Measurements from ENCODE around the gene THRB.
"Not testable (repeated sequence)": the region's sequence is repeated elsewhere in the genome, so short reads cannot be mapped to it uniquely, and the experiment has no call there.

The THRB gene

DNA sequence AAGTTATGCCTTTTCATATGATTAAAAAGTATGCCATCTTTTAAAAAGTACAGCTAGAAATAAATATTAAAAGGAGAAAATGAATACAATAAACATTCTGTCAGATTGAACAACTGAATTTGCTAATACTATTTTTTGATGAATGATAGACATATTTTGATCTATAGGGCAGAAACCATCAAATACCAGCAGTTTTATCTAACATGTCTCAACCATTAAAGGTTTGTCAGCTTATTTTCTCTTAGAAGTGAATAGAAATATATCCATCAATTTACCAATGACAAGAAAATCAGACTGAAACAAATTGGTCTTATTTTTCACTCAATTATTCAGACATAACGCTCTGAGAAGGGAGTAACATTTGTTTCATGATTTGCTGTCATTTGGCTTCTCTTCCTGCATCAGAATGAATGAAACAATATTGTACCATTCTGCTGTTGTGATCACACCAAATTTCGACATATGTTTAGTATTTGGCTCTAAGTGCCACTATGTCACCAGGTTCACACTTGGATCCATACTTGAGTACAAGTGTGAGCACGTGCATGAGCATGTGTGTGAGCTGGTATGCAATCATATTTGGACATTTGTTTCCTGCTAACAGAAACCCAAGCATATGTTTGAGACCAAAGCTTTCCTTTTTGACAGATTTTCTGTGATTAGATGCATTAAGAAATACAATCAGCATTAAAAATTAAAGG, 86.5 kb downstream of the THRB start:
- in situ Hi-C loops (cut with MboI; ENCODE audit: low sequenced_read_pairs) = no loop called here

DNA sequence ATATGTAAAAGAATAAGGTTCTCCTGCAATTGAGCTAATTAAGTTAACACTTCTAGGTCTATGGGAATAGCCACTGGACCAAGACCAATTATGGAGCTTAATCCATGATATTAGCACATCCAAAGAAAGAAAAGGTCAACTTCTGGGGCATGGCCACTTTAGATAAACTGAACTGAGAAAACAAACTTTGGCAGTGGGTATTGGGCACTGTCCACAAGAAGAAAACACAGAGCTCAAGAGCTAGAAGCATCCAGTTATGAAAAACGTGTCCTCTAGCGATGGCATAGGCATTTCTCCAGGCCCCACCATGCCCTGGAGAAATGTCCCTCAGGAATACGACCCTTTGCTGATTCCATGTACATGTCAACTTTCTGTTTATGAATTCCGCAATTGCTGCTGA, 87.8 kb downstream of the THRB start:
- in situ Hi-C loops (cut with MboI; ENCODE audit: low sequenced_read_pairs) = no loop called here

GRCh38 chr3:24405057-24405456, 89.6 kb downstream of the THRB start:
- in situ Hi-C loops (cut with MboI; ENCODE audit: low sequenced_read_pairs) = no loop called here

DNA sequence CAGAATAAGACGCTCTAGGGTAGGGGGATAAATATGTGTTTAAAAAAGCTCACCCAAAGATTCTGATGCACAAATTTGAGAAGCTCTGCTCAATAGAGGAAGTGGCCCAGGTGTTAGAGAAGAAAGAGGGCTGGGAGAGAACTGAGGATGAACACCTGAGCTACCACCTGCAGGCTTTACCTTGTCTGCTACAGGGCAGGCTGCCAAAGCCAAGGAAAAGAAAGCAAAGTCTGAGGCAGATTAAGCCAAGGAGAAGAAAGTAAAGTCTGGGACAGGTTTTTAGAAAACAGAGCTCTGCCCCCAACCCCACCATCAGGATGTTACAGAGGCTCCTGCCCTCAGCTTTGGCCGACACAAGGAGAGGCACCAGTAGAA, 92.9 kb downstream of the THRB start:
- in situ Hi-C loops (cut with MboI; ENCODE audit: low sequenced_read_pairs) = no loop called here

DNA sequence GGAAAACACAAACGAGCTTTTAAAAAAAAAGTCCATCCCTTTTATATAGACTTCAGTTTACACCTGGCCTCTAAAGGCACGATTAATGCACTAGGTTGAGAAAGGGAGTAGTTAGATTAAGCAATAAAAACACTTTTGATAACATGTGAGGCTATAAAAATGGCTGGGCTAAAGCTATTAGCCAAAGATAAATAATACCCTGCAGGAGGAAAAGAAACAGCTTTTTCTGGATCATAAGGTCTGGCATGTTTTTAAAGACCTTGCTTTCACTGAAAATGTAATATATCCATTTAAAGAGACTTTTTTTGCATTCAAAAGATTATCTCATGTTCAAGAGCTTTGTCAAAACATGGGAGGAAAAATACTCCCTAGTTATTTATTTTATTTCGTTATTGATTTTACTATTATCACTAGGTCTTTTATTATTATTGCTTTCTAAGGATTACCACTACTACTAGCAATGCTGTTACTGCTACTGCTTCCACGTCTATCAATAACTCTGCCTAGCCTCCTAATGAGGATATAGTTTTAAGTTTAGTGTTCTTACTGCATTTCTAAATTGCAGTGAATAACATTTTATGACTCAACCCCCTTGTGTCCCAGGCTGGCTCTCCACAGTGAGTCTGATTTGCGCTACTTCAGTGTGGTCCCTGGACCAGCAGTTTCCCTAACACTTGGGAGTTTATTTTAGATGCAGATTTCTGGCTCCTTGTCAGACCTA, 93.4 kb downstream of the THRB start:
- in situ Hi-C loops (cut with MboI; ENCODE audit: low sequenced_read_pairs) = no loop called here

- in situ Hi-C loops (cut with MboI; ENCODE audit: low sequenced_read_pairs) = no loop called here
Measured at GRCh38 chr3:24400450-24400849, 94.2 kb downstream of the THRB start.

DNA sequence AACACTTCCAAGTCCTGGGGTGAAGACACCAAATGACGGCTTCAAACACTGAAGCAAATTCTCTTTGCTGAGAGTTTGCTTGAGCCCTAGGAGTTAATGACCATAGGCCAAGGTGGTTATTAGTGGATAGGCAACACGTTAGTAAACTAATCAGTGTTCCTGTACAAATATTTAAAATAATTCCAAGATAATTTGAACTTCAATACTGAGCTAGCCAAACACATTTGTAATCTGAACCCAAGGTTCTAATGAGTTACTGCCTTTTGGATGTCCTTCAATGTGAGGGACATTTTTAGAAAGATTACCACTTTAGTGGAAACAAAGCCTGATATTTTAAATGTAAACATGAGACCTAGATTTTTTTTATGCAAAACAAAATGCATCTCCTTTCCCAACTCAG, 94.6 kb downstream of the THRB start:
- in situ Hi-C loops (cut with MboI; ENCODE audit: low sequenced_read_pairs) = no loop called here

GRCh38 chr3:24399614-24400013, 95.0 kb downstream of the THRB start:
- in situ Hi-C loops (cut with MboI; ENCODE audit: low sequenced_read_pairs) = no loop called here

DNA sequence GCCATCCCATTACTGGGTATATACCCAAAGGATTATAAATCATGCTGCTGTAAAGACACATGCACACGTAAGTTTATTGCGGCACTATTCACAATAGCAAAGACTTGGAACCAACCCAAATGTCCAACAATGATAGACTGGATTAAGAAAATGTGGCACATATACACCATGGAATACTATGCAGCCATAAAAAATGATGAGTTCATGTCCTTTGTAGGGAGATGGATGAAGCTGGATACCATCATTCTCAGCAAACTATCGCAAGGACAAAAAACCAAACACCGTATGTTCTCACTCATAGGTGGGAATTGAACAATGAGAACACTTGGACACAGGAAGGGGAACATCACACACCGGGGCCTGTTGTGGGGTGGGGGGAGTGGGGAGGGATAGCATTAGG, 95.9 kb downstream of the THRB start:
- in situ Hi-C loops (cut with MboI; ENCODE audit: low sequenced_read_pairs) = not testable (repeated sequence)

DNA sequence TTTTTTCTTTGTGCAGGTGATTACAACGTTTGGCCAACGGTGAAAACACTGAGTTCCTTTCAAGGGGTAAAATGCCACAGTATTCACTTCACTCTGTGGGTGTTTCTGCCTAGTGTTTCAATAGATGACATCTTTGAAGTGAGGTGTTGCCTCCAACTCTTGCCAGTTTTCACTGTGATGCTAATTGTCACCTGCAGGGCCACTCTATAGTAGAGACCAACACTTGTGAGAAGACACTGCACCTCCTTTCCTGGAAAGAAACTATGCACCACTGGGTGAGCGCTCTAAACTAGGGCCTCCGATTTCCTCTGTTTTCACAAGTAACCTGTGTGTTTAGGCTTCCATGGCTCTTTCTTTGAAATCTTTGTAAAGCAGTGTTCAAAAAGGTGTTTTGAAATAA, 98.3 kb downstream of the THRB start:
- in situ Hi-C loops (cut with MboI; ENCODE audit: low sequenced_read_pairs) = no loop called here

GRCh38 chr3:24394754-24395153, 99.9 kb downstream of the THRB start:
- in situ Hi-C loops (cut with MboI; ENCODE audit: low sequenced_read_pairs) = no loop called here

DNA sequence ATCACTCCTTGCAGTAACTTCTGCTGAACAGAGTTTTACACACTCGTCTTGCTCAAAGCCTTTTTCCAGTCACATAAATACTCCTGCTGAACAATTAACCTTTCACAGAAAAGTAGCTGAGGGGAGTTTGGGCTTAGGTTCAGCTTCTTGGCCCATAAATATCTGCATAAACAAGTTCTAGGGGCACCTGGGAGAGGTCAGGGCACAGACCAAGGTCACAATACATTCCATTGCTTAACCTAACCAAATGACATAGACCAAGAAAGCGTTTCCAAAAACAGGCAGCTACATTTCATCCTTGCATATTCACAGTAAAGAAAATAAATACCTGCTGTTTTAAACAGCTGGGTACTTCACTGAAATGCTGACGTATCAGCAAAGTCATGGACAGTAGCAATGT, 101.3 kb downstream of the THRB start:
- in situ Hi-C loops (cut with MboI; ENCODE audit: low sequenced_read_pairs) = no loop called here

DNA sequence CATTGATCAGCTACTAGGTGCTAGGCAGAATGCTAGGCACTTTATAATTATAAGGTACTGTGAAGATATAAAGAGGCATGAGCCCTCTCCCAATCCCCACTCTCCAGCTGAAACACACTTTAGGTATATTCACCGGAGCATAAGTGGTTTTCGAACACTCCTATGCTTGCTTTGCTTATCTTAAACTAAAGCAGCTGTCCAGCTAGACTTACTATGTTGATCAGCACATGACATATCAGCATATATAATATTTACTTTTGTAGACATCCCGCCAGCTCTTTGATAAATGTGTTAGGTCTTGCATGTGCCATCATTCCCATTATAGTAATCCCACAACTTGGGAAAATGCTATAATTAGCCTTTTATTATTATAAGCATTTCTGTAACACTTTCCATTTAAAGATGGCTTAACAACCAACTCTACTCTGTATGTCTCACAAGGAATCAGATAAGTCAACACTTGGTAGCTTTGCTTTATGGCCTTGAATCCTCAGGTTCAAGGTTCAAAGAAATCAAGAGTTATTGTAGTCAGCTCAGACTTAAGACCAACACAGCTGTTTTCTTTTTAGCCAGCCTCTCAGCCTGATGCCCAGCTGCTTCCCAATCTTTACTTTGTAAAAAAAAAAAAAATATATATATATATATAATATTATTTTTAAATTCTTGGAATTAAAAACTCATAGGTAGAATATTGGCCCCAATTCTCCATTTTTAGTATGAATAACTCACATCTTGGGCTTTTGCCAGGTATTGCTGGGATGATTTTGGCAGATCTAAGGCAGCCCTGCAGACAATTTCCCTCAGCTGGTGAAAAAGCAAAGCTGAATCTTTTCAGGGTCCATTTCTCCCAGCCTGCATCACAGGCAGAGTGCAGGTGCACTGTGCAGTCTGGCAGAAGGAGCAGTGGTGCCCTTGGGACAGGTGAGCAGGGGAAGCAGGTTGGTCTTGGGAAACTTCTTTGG, 104.2 kb downstream of the THRB start:
- in situ Hi-C loops (cut with MboI; ENCODE audit: low sequenced_read_pairs) = no loop called here

DNA sequence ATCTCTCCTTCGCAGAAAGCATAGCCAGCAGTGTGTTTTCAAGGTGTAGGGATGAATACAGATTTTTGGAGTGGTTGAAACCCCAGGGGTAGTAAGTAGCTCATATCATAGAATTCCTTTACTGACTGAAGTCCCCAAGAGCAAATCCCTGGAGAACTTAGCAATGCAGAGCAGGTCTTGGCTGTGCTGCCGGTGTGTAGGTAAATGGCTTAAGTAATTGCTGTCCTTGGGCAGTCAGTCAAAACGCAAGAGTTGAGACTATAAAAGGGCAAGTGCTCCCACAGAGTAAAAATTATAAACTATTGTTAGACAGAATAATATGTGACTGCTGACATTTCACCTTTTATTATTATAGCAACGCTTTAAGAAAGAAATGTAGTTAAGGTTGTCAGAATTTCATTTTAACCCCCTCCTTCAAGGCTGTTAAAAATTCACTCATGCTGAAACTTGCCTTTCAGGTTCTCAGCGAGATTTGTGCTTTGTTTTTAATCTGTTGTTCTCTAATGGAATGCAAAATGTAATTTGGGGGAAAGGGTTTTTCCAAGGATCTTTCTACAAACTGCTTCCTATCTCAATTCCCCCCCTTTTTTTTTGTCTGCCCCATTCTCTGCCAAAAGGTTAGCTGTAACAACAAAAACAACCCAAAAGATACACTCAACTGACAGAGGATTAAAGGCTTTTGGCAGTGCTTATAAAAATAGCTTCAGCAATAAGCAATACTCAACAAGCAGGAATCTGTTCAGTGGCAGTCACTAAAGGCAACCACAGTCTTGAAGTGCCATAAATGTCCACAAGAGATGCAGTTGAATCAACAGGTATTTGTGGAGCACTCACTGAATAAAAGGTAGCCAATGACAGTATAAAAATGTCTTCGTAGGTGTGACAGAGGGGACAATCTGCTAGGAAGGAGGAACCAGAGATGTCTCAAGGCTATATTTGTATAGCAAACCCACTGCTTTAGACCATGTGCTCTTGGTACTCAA, 105.3 kb downstream of the THRB start:
- in situ Hi-C loops (cut with MboI; ENCODE audit: low sequenced_read_pairs) = no loop called here

GRCh38 chr3:24388611-24389010, 106.0 kb downstream of the THRB start:
- in situ Hi-C loops (cut with MboI; ENCODE audit: low sequenced_read_pairs) = no loop called here

GRCh38 chr3:24388159-24388558, 106.5 kb downstream of the THRB start:
- in situ Hi-C loops (cut with MboI; ENCODE audit: low sequenced_read_pairs) = no loop called here

- in situ Hi-C loops (cut with MboI; ENCODE audit: low sequenced_read_pairs) = no loop called here
Measured at GRCh38 chr3:24387493-24387892, 107.2 kb downstream of the THRB start.

- in situ Hi-C loops (cut with MboI; ENCODE audit: low sequenced_read_pairs) = no loop called here
Measured at GRCh38 chr3:24387000-24387399, 107.7 kb downstream of the THRB start.

DNA sequence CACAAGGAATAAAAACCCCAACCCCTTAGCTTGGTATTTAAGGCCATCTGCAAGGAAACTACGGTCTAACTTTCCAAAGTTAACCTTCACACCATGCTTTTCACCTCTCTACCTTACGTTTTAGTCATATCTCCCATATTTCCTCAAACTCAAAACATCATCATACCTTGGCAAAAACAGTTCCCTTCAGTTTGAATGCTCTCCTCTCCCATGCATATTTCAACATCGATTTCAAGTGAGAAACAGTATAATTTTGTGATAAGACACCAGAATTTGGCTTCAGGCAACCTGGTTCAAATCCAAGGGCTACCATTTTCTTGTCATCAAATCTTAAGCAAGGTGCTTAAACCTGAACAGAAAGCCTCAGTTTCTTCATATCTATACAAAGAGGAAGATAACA, 108.2 kb downstream of the THRB start:
- in situ Hi-C loops (cut with MboI; ENCODE audit: low sequenced_read_pairs) = no loop called here

DNA sequence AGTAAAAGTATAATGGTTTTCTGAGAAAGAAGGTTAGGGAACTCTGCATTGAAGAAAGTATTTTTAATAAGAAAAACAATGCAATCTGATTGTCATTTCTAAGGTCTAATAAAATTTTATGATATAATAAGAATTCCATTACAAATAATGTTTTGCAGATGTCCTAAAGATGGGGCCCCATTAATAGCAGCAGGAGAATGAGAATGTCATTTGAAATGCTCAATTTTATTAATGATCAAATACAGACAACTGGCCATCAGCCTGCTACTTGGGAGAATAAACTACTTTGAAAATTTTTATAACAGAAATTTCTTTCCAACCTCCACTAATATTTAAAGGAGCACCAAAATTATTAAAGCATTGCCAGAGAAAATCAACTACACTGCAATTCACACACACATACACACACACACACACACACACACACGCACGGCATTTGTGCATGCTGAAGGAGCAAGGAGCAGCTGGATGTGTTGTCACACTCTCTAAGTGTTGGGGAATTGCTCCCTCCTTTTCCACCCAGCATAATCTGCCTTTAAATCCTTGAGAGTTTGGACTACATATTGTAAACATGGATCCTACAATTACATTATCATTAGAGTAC, 109.5 kb downstream of the THRB start:
- in situ Hi-C loops (cut with MboI; ENCODE audit: low sequenced_read_pairs) = no loop called here
